K562 (cell line): ENCODE measurements around the gene PATJ. TPM values are rescaled to one million over a fixed set of nuclear protein-coding genes. Genes with fewer than 3 reads are reported as not detected.

ENCODE experiments used
- ATAC-seq: fragments of 200-7000 bp; cut with Tn5 transposase; 3 replicates; pipeline ENCODE4 v1.9.1; 2020; ENCODE audit warnings: moderate library complexity
- BruUV-seq: library from RNA; stranded (reverse); fragments of 400-500 nt; replicated peaks from 2 replicates; lab custom pipeline; 2021; lab: Mats Ljungman, UMichigan
- CTCF ChIA-PET: fragments of 300-600 bp; formaldehyde crosslinking; extraction: SDS; loops from one replicate; lab custom pipeline; 2021; ENCODE audit warnings: low intra/inter-chr PET ratio; lab: Yijun Ruan, JAX
- POLR2A ChIA-PET: fragments of 300-600, 350-650 bp; sonication (Branson Sonifier 250); formaldehyde crosslinking; extraction: SDS; loops from one replicate; lab custom pipeline; 2021; ENCODE audit warnings: antibody characterized with exemption, inconsistent platforms; lab: Yijun Ruan, JAX
- DNase-seq, 4 experiments: peaks; one replicate each; pipeline versions ENCODE4 v3.0.0 to v3.0.0-alpha.2; 2011 to 2018; ENCODE audit warnings: low spot score in 3 of 4, mixed read lengths in 3 of 4; ENCODE audit errors: extremely low read depth in 1 of 4
- FAIRE-seq: peaks from 2 replicates; lab custom pipeline; 2011; peaks lifted over from hg19 to GRCh38; lab: Jason Lieb, UNC
- H2AFZ ChIP-seq: 2 replicates; pipeline ENCODE4 v1.6.0; 2011; ENCODE audit warnings: low read depth, low read length, control low read depth, inconsistent platforms
- H3K27ac ChIP-seq: fragments of 200-600 bp; 3 replicates; pipeline ENCODE4 v1.8.0; 2011; ENCODE audit warnings: low read depth, mild to moderate bottlenecking, control low read depth, inconsistent platforms, low read length, moderate library complexity, mixed read lengths; ENCODE audit errors: extremely low read depth
- H3K27me3 ChIP-seq, 2 experiments: fragments of 300-600 bp in 1 of 2; 2 replicates in 1 of 2; 3 replicates in 1 of 2; pipeline versions ENCODE4 v1.6.0 to v1.8.0; 2011; ENCODE audit warnings: inconsistent platforms in 2 of 2, low read length in 2 of 2, mild to moderate bottlenecking in 1 of 2, mixed read lengths in 1 of 2, moderate library complexity in 1 of 2; ENCODE audit not compliant: control insufficient read depth in 2 of 2, insufficient read depth in 2 of 2
- H3K36me3 ChIP-seq: fragments of 300-600 bp; 3 replicates; pipeline ENCODE4 v1.8.0; 2011; ENCODE audit warnings: mild to moderate bottlenecking, low read length, inconsistent platforms; ENCODE audit not compliant: control insufficient read depth, insufficient read depth
- H3K4me1 ChIP-seq, 2 experiments: fragments of 200-600 bp in 1 of 2; replicated peaks in 1 of 2; 2 replicates in 1 of 2; 3 replicates in 1 of 2; pipeline versions ENCODE4 v1.5.1 to v1.8.0; 2011; ENCODE audit warnings: inconsistent platforms in 2 of 2, low read length in 2 of 2, mild to moderate bottlenecking in 1 of 2, mixed read lengths in 1 of 2, moderate library complexity in 1 of 2; ENCODE audit not compliant: control insufficient read depth in 2 of 2, insufficient read depth in 2 of 2
- H3K4me2 ChIP-seq: 2 replicates; pipeline ENCODE4 v1.6.1; 2011; ENCODE audit warnings: low read length, control low read depth, inconsistent platforms, mixed read lengths; ENCODE audit not compliant: insufficient read depth
- H3K4me3 ChIP-seq: fragments of 200-600 bp; sonication (generic), shearing (Covaris generic); 2 replicates; pipeline ENCODE4 v1.5.1; 2016; ENCODE audit warnings: control low read depth, inconsistent platforms
- H3K79me2 ChIP-seq: fragments of 200-600 bp; 3 replicates; pipeline ENCODE4 v1.8.0; 2011; ENCODE audit warnings: low read length, inconsistent platforms; ENCODE audit not compliant: control insufficient read depth, insufficient read depth
- H3K9ac ChIP-seq, 2 experiments: 2 replicates each; pipeline versions ENCODE4 v1.6.0 to v1.6.1; 2011; ENCODE audit warnings: low read depth in 2 of 2, low read length in 2 of 2, control low read depth in 1 of 2, inconsistent platforms in 1 of 2, mild to moderate bottlenecking in 1 of 2, mixed read lengths in 1 of 2; ENCODE audit not compliant: insufficient read depth in 1 of 2
- H3K9me1 ChIP-seq: one replicate; pipeline ENCODE4 v1.6.0; 2011; ENCODE audit warnings: inconsistent platforms, mild to moderate bottlenecking, low read length, moderate library complexity; ENCODE audit not compliant: control insufficient read depth, insufficient read depth
- H3K9me3 ChIP-seq: replicated peaks from 2 replicates; pipeline ENCODE4 v1.5.1; 2011; ENCODE audit warnings: low read depth, low read length, inconsistent platforms; ENCODE audit not compliant: control insufficient read depth, insufficient read depth
- H4K20me1 ChIP-seq: replicated peaks from 2 replicates; pipeline ENCODE4 v1.6.1; 2011; ENCODE audit warnings: low read length, inconsistent platforms, mixed read lengths; ENCODE audit not compliant: control insufficient read depth, insufficient read depth
- ARID4B ChIP-seq: sonication (generic); formaldehyde crosslinking; IDR thresholded peaks from 2 replicates; pipeline ENCODE4 v1.8.0; 2022; ENCODE audit warnings: mild to moderate bottlenecking, missing genetic modification reagents
- CREM ChIP-seq: IDR thresholded peaks from 2 replicates; pipeline ENCODE4 v1.6.1; 2014; ENCODE audit warnings: antibody characterized with exemption, low read depth
- HCFC1 ChIP-seq: IDR thresholded peaks from 2 replicates; pipeline ENCODE4 v1.6.1; 2012; ENCODE audit warnings: low read depth, low read length, improper control_type of control experiment
- HNRNPK ChIP-seq: fragments of 200-400 bp; formaldehyde crosslinking; IDR thresholded peaks from one replicate; pipeline ENCODE4 v1.6.1; 2018; ENCODE audit warnings: mild to moderate bottlenecking, low read depth, low read length; ENCODE audit not compliant: poor library complexity, severe bottlenecking
- SRSF3 ChIP-seq: fragments of 200-400 bp; formaldehyde crosslinking; IDR thresholded peaks from 2 replicates; pipeline ENCODE4 v1.6.1; 2016; ENCODE audit warnings: mild to moderate bottlenecking, low read length, moderate library complexity; ENCODE audit not compliant: insufficient read depth
- TFE3 ChIP-seq: fragments of 450-650 bp; formaldehyde crosslinking; IDR thresholded peaks from 2 replicates; pipeline ENCODE4 v1.4.0; 2020; ENCODE audit warnings: mild to moderate bottlenecking, mixed read lengths
- UBTF ChIP-seq, 2 experiments: IDR thresholded peaks; 2 replicates each; pipeline ENCODE4 v1.6.1; 2012; ENCODE audit warnings: improper control_type of control experiment in 2 of 2, low read depth in 2 of 2, low read length in 2 of 2, borderline replicate concordance in 1 of 2
- ZBTB43 ChIP-seq: sonication (generic); formaldehyde crosslinking; IDR thresholded peaks from 2 replicates; pipeline ENCODE4 v1.8.0; 2023; ENCODE audit warnings: mild to moderate bottlenecking, missing genetic modification reagents
- ZNF408 ChIP-seq: fragments of 250-450 bp; sonication (Bioruptor Pico); IDR thresholded peaks from 2 replicates; pipeline ENCODE4 v1.4.0; 2020; ENCODE audit warnings: low read depth, mild to moderate bottlenecking, moderate library complexity
- WGBS: fragments of 100-300 bp; shearing (Covaris generic); methylation state at CpG from one replicate; pipeline ENCODE4 v1.1.6; 2016; ENCODE audit warnings: low coverage, mixed read lengths; ENCODE audit not compliant: insufficient coverage; ENCODE audit errors: missing lambda C conversion rate; 5-methylcytosine and 5-hydroxymethylcytosine counted together
- in situ Hi-C: fragments of 300-500 bp; cut with MboI; formaldehyde crosslinking; loops from 4 replicates; pipeline ENCODE4 v1.15.0; 2018; ENCODE audit warnings: inconsistent platforms, mixed read lengths
- intact Hi-C: fragments of 100-400 bp; cut with micrococcal nuclease; formaldehyde crosslinking; loops from 2 replicates; pipeline ENCODE4 v1.14.2; 2022
- polyA plus RNA-seq, 8 experiments: library from polyadenylated mRNA; depleted of rRNA in 4 of 8; stranded (reverse) in 5 of 8; unstranded in 3 of 8; fragments of >200 nt; fragmentation: Nextera tagmentation in 2 of 8; fragmentation: Illumina TruSeq in 1 of 8; extraction: Ambion mirVana in 2 of 8; extraction: Trizol in 1 of 8; gene quantifications; 2 replicates each; pipeline versions ENCODE4 v1.2.1 to v1.2.3, GENCODE V29; 2011 to 2014; ENCODE audit warnings: inconsistent platforms in 1 of 8, missing spikeins in 1 of 8
- total RNA-seq, 7 experiments: library from RNA; depleted of rRNA in 6 of 7; stranded (reverse); fragments of >200 nt in 6 of 7; fragmentation: Illumina TruSeq in 2 of 7; extraction: Trizol in 2 of 7; gene quantifications; 2 replicates each; pipeline versions ENCODE4 v1.2.1 to v1.2.3, GENCODE V29; 2011 to 2021; ENCODE audit warnings: low replicate concordance in 1 of 7

Gene PATJ
- total and polyA plus RNA-seq, 9 of the 15 experiments (the other 6 are each of a cell fraction or from before 2014, with no cell fraction given), result 0.22 TPM; not detected in 8

- TF ChIP-seq ZBTB43 (CRISPR knock-in tag) (no peak), SRSF3 (no peak), CREM (no peak)
These were observed 4.5 kb downstream of the PATJ start (continued) for GRCh38 chr1:61746813-61747212.

- no TSS peak for BruUV-seq
- Histone ChIP-seq H2AFZ (no peak overlapping the region), H4K20me1 (no peaks in the 10 kb centered on the region), H3K4me2 (no peak overlapping the region), H3K9ac (no peak overlapping the region), H3K4me3 (no peak overlapping the region), H3K27ac (no peak overlapping the region), H3K9me3 (no peaks in the 10 kb centered on the region), H3K36me3 (no peaks in the 10 kb centered on the region), H3K9me1 (no peaks in the 10 kb centered on the region), H3K27me3 (no peaks in the 10 kb centered on the region), H3K79me2 (no peaks in the 10 kb centered on the region), H3K4me1 (no peaks in the 10 kb centered on the region; a peak in 1 of 5 replicates)
- CTCF ChIA-PET, result no interaction called here
- DNase-seq (no peak), FAIRE-seq (no peak), ATAC-seq (no peak)
- intact Hi-C loops (no loop called here), in situ Hi-C loops (no loop called here)
- 76% methylated on average over 4 of the region's 4 CpGs for WGBS
- POLR2A ChIA-PET, result no interaction called here
- TF ChIP-seq ARID4B (CRISPR knock-in tag) (no peak), TFE3 (no peak), ZNF408 (no peak), HNRNPK (no peak), HCFC1 (no peak), UBTF (IDR thresholded peaks at IDR 0.05; ENCODE audit: borderline replicate concordance in 1 of 2, low read depth in 2 of 2, low read length in 2 of 2) (no peak)
These were observed 6.3 kb downstream of the PATJ start for GRCh38 chr1:61748566-61748965.
